GM19438 (cell line): ENCODE data around the gene OSCAR.
A peak's percentile ranks its signal among the peaks of the same experiment; 100 is the strongest.

ENCODE experiments used
- ATAC-seq: cut with Tn5 transposase; IDR thresholded peaks from one replicate; pipeline ENCODE4 v1.9.1; 2021; ENCODE audit warnings: low read depth; ENCODE audit not compliant: unreplicated experiment

OSCAR gene, protein sequence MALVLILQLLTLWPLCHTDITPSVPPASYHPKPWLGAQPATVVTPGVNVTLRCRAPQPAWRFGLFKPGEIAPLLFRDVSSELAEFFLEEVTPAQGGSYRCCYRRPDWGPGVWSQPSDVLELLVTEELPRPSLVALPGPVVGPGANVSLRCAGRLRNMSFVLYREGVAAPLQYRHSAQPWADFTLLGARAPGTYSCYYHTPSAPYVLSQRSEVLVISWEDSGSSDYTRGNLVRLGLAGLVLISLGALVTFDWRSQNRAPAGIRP

DNA sequence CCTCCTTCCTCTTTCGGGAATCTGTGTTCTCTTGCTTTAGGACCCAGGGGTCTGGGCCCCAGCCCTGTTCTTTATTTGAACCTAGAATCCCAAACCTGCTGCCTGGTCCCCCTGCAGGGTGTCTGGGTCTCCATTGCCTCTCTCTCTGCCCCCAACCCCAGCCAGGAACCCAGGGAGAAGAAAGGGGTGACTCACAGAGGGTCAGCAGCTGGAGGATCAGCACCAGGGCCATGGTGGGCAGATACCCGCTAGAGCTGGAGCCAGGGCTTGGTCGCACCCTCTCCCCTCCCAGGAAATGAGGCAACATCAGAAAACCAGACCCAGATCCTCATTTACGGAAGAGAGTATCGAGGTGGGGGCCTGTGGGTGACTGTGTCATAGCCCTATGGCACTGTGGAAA is at the start of gene OSCAR:
Gene OSCAR (minus strand): TSS at position 243 of the 400 bp plus-strand sequence. CDS start 11 bp downstream, at position 232.
- ATAC-seq, result no peak

DNA sequence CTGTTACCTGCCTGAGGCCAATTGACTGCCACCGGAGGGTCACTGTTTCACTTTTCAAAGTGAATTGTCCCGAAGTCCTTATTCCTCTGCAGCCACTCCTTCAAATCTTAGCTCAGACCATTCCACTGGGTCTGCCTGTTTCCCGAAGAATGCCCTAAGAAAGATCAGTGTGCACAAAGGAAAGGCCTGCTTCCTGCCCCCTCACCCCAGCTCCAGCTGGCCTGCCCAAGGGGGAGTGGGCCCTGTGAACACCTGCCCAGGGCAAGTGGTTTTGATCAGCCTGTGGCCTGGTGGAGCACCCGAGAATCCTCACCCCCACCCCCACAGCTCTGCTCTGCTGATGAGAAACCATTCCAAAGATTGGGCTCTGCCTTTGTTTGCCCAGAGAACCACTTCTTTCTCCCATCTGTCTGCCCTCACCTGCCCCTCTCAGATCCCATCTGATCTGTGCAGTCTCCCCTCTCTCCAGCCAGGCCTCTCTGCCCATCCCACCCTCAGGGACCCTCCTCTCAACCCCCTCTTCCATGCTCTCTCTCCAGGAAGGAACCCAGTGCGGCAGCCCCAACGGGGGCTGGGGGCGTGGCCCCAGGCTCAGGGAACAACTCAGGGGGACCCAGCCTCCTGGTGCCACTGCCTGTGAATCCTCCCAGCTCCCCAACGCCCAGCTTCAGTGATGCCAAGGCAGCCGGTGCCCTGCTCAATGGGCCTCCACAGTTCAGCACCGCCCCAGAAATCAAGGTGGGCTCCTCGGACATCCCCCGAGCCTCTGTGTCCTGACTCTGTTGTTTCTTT is 48.6 kb upstream of the OSCAR start:
- no peak for ATAC-seq

DNA sequence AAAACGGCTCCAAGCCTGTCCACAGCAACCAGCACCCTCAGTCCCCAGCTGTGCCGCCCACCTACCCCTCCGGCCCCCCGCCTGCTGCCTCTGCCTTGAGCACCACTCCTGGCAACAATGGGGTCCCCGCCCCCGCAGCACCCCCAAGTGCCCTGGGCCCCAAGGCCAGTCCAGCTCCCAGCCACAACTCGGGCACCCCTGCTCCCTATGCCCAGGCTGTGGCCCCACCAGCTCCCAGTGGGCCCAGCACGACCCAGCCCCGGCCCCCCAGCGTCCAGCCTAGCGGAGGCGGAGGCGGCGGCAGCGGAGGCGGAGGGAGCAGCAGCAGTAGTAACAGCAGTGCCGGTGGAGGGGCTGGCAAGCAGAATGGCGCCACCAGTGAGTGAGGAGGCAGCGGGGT is 47.6 kb upstream of the OSCAR start:
- ATAC-seq, result no peak

DNA sequence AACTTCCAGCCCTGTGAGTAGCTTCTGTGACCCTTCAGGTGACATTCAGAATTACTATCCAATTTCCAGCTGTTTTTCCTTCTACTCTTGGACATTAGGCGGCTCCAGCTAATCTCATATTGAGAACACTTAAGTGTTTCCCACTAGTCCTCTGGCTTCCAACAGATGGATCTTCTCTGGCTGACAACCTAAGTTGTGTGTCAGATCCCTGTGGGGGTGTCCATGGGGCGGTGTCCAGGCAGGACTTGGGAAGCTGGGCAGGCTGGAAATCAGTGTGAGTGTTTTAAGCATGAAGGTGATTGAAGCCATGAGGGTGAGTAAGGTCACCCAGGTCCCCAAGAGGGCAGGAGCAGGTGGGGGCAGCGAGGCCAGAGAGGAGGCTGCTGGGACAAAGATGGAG is 47.1 kb upstream of the OSCAR start:
- ATAC-seq, result no peak

DNA sequence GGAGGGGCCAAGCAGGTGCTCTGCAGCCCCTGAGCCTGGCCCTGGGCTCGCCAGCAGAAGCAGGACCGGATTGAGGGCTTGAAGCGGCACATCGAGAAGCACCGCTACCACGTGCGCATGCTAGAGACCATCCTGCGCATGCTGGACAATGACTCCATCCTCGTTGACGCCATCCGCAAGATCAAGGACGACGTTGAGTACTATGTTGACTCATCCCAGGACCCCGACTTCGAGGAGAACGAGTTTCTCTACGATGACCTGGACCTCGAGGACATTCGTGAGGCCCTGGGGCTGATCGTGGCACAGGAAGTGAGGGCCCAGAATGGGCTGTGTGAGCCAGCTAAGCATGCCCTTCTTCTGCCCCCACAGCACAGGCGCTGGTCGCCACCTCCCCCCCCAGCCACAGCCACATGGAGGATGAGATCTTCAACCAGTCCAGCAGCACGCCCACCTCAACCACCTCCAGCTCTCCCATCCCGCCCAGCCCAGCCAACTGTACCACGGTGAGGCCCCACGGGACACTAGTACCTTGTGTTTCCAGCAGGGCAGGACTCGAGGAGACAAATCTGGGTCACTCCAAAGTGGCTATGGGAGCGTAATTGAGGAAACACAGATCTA is 45.0 kb upstream of the OSCAR start:
- ATAC-seq, result no peak

DNA sequence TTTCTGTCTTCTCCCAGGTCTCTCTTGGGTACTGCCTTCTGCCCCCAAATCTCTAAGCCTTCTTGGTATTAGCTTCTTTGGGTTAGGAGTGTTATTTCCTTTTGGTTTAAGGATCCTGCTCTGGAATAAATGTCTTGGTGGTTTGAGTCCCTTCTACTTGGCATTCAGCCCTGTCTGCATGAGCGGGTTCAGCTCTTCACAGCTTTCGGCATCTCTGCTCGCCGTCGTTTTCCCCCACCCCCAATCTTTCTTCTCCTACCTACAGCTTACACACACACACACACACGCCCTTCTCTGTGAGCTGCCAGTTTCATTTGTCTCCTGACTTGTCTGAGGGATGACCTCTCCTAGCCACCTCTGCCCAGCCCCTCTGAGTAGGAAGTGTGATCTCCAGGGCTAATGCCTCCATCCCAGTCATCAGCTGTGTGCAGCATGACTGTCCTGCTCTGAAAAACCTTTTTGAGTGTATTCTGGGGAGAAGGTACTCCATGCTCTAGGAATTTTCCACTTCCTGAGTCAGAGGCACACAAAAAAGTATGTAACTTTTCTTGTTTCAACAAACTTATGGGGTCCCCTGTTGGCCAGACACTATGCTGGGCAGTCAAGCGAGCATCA is 41.7 kb upstream of the OSCAR start:
- no peak for ATAC-seq

DNA sequence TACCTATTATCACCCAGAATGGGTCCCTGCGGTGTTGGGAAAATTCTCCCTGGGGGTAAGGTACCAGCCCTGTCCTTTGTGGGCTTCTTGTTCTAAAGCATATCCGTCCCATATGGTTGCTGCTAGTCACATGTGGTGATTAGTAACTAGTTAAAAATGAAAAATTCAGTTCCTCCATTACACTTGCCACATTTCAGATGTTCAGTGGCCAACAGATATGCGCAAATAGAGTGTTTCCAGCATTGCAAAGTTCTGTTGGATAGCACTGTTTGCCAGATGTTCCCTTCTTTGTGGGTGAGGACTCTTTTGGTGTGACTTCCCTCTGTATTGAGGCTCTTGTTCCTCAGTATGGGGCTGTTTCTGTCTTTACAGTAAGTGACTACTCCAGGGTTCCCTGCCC is 40.8 kb upstream of the OSCAR start:
- ATAC-seq, result no peak

DNA sequence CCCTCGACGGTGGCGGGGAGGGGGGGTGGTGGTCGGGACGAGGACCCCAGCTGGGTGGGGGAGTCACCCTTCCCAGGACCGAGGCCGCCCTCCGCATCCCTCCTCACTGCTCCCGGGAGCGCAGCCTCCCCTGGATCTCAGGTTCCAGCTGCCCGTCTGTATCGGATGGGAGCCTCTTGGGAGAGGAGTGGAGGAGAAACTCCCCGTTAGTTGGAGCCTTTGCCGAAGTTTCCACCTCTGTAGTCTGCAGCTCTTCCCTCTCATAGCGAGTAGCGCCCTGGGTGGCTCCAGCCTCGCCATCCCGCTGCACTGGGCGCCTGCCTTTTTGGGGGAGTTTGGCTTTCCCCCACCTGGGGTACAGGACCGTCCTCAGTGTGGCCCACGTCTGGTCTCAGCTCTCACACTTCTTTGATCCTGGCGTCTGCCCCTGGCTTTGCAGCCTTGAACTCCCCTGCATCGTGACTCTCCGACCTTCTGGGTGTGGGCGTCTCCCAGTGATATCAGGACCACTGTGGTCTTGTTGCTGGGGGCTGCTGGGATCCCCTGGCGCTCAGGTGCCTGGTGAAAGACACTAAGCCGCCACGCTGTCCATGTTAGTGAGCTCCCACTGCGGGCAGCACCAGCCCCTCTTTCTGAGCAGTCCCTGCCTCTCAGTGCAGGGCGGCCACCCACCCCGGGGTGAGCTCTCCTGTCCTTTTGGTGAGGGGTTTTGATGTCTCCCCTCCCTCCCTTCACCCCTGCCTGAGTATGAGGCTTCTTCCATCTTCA is 38.1 kb upstream of the OSCAR start:
- ATAC-seq, result no peak

DNA sequence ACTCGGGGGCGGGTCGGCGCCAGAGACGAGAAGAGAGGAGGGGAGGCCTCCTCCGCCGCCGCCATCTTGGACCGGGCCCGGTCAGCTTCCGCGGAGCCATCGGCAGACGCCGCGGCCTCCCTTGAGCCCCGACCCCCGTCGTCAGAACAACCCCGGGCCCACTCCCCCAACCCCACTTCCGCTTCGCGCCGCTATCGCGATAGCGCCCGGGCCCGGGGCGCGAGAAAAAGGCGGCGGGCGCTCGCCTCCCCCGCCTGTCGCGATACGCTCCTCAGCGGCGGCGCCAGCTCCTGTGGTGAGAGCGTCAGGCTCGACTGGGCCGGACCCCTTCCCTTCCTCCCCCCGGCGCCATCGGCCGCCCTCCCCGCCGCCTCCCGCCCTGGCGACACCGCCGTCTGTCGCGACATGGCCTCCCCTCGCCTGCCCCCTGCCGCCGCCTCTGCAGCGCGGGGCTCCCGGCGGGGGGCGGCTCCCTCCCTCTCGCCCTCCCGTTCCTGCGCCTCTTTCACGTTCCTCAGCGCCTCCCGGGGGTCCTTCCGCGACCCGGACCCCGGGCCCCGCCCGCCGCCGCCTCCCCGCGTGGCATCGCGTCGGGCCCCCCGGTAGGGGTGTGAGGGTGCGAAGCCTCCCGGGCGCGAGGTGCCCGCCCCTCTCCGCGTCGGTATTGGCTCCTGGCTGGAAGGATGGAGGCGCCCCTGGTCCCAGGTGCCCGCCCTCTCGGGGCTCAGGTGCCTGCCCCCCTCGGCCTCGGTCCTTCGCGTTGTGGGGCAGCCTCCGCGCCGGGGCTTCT is 37.3 kb upstream of the OSCAR start, which contains the start of gene CNOT3:
Gene CNOT3 (plus strand): TSS at position 64 of the 790 bp plus-strand sequence. CDS start 5,217 bp downstream, outside the sequence.
- ATAC-seq, result no peak

DNA sequence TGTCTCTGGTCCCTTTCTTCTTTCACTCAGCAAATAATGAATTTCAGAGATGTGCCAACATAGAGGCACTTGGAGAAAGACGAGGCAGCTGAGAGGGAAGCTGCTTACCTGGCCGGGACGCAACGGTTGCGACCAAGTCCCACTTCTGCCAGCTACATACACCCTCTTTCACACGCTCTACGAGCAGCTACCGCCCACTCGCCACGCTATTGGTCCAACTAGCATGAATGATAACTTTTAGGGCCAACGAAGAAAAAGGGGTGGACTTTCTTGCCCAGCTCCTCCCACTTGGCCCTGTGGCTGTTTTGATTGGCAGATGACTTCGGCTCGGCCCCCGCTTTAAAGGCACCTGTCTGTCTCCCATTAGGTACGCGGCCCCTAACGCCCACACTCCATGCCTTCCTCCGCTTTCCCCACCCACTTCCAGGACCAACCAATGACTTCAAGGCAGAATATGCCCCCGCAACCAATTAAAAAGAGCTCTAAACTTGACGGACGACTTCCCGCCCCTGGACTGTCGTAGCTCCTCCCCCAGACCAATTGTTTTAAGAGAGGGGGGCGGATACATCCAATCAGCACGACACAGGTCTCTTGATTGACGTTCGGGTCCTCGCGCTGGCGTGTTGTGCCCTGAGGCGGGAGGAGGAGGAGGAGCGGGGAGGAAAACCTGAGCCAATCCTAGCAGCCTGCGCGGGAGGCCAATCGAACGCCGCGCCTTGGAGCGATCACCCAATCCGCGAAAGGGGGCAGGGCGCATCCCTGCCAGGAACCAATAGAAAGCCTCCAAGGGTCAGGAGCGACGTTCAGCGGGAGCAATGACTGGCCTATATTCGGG is 36.5 kb upstream of the OSCAR start:
- peak; percentile 83 for ATAC-seq

DNA sequence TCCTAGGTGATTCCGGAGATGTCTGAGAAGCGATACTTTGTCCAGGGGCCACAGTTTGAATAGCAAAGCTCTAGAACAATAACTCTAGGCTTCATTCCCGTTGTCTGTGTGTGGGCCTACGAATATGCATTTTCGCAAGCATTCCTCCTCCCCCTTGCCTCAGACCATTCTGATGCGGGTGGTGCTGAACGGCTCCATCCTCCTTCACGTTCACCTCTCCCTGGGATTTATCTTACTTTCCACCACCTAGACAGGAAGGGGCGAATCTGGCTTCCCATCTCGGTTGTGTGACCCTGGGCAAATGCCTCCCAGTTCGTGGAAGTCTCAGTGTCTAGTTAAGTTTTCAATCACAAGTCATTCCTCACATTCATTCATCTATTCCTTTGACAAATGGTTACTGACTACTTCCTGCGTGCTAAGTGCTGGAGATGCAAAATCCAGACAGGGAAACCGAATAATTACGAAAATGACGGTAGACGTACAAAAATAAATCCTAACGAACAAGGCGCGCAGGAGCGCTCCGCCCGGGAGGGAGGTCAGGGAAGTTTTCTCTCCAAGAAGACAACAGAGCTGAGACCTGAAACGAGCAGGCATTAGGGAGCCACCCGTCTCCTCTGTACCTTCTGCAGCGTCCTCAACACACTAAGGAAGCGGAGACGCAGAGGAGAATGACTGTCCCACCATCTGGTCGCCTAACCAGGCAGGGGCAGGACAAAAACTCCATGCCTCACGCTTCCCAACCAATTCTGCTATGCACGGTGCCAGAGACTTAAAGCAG is 35.7 kb upstream of the OSCAR start:
- ATAC-seq, result no peak

DNA sequence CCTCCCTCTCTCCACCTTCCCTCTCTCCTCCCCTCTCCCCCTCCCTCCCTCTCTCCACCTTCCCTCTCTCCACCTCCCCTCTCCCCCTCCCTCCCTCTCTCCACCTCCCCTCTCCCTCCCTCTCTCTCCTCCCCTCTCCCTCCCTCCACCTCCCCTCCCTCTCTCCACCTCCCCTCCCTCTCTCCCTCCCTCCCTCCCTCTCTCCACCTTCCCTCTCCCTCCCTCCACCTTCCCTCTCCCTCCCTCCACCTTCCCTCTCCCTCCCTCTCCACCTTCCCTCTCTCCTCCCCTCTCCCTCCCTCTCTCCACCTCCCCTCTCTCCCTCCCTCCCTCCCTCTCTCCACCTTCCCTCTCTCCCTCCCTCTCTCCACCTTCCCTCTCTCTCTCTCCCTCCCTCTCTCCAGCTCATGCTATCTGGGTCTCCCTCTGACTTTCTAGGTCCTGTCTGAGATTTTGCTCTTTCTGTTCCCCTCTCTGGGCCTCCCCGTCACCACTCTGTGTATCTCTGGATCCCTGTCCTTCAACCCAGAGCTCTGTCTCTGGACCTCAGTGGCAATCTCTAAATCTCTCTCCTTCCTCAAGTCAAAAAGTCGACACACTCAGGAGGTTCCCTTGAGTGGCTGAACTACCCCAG is 33.5 kb upstream of the OSCAR start:
- no peak for ATAC-seq

DNA sequence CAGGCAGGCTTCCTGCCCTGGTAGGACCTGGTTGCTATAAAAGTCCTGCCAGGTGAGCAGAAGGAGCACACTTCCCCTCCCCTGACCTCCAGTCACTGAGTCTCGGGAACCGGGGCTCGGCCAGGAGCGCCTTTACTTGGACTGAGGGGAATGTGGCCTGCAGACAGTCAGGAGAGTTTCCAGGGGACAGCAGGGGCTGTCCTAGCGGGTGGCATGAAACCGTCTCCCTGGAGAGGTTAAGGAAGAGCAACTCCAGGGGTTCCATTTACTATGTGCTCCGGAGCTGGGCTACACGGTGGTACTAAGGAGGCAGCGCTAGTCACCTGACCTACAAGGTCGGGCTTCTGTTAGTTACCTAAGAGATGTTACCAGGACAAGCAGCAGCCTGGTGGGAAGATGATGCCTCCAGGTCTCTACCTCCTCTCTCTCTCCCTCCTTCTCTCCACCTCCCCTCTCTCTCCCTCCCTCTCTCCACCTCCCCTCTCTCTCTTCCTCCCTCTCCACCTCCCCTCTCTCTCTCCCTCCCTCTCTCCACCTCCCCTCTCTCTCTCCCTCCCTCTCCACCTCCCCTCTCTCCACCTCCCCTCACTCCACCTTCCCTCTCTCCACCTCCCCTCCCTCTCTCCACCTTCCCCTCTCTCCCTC is 32.8 kb upstream of the OSCAR start:
- no peak for ATAC-seq

DNA sequence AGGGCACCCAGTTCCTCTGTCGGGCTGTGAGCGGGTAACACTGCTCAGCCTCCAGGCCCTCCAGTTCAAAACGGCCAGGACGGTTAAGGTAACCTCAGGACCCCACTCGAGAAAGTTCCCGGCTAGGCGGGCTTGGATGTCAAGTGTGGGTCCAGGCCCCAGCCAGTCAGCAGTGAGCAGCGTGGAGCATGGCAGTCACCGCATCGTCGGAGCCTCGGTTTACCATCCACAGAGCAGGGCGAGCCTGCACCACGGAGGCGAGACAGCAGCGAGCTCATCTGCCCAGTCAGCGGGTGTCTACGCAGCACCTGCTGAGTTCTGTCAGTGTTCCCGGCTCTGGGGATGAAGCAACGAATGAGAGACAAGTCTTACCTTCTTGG is 29.0 kb upstream of the OSCAR start:
- ATAC-seq, result no peak

DNA sequence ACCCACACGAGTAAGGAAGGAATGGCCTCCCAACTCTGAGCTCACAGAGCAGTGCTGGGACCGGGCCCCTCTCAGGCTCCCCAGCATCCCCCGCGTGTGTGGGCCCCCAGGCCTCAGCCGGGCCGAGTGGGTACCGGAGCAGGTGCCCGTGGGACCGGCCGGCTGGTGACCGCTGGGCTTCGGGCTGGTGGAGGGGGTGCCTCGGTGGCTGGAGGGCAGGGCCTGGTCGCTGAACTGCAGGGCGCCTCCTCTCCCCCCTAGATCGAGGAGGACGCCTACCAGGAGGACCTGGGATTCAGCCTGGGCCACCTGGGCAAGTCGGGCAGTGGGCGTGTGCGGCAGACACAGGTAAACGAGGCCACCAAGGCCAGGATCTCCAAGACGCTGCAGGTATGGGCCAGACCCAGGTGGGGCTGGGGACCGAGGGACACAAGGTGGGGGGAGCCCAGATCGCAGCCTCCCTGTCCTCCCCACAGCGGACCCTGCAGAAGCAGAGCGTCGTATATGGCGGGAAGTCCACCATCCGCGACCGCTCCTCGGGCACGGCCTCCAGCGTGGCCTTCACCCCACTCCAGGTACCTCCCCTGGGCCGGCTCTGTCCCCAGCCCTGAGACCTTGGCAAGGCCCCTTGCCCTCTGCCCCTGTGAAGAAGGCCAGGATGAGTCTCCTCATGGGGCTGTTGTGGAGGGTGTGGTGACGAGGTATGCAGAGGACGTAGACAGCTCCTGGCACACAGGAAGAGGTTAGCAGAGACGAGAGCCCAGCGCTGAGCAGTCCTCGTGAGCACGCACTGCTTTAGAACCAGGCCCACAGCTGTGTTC is 28.4 kb upstream of the OSCAR start:
- no peak for ATAC-seq

DNA sequence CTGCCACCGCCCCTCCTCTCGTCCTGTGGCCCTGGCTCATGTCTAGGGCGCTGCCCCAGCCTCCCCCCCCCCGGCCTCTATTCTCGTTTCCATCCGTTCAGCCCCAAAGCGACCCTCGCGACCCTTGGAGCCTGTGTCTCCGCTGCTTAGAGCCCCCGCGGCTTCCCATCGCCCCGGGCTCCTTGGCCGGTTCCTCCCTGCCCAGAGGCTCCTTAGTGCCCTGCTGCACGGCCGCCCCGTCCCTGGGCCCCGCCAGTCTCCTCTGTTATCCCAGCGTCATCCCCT is 27.8 kb upstream of the OSCAR start:
- no peak for ATAC-seq
